Stimulated activated CD4-positive, alpha-beta T cell treated with anti-CD3 and anti-CD28 coated beads, Interleukin-4, amount 100 ng/mL, for 24 hours (primary cell): ENCODE measurements around the gene SOCS1.
A peak's percentile ranks its signal among the peaks of the same experiment; 100 is the strongest.

Source experiments
- DNase-seq: peaks from one replicate; pipeline ENCODE4 v3.0.0-alpha.2; 2020

The SOCS1 gene

GRCh38 chr16:11259655-11260595 is 3.9 kb upstream of the SOCS1 start:
- DNase-seq = no peak

GRCh38 chr16:11258553-11259492 is 2.8 kb upstream of the SOCS1 start:
- peak; percentile 44 for DNase-seq

- peak; percentile 68 for DNase-seq
Observed at GRCh38 chr16:11257131-11257938, 1.3 kb upstream of the SOCS1 start.

GRCh38 chr16:11256661-11257130 is 692 bp upstream of the SOCS1 start:
- DNase-seq = peak; percentile 48

GRCh38 chr16:11254913-11255736 is 879 bp downstream of the SOCS1 start:
- peak; percentile 59 for DNase-seq

- no peak for DNase-seq
Observed at GRCh38 chr16:11253995-11254912, 1.8 kb downstream of the SOCS1 start.

GRCh38 chr16:11253009-11253994 is 2.7 kb downstream of the SOCS1 start:
- peak; percentile 53 for DNase-seq

GRCh38 chr16:11252482-11252931 is 3.5 kb downstream of the SOCS1 start:
- no peak for DNase-seq

- DNase-seq = peak; percentile 87
Observed at GRCh38 chr16:11251525-11252481, 4.2 kb downstream of the SOCS1 start.

GRCh38 chr16:11250786-11251524 is 5.0 kb downstream of the SOCS1 start:
- no peak for DNase-seq

- DNase-seq = no peak
Observed at GRCh38 chr16:11250091-11250785, 5.8 kb downstream of the SOCS1 start.

GRCh38 chr16:11249233-11250061 is 6.6 kb downstream of the SOCS1 start:
- DNase-seq = no peak

GRCh38 chr16:11248133-11248532 is 7.9 kb downstream of the SOCS1 start:
- no peak for DNase-seq

- DNase-seq = no peak
Observed at GRCh38 chr16:11245988-11246387, 10.0 kb downstream of the SOCS1 start.

- DNase-seq = no peak
Observed at GRCh38 chr16:11245222-11245737, 10.7 kb downstream of the SOCS1 start.
